Activated CD8-positive, alpha-beta memory T cell treated with anti-CD3 and anti-CD28 coated beads for 36 hours (primary cell): Measurements from ENCODE around the gene CTSK. TPM values are rescaled to one million over a fixed set of nuclear protein-coding genes. Genes with fewer than 3 reads are reported as not detected.
"Not testable (repeated sequence)": the region's sequence is repeated elsewhere in the genome, so short reads cannot be mapped to it uniquely, and the experiment has no call there.

ENCODE experiments used
- CTCF ChIA-PET: fragments of 350-600 bp; sonication (Branson Sonifier 250); formaldehyde crosslinking; loops from one replicate; lab custom pipeline; 2021; ENCODE audit warnings: antibody characterized with exemption; lab: Charles Lee
- POLR2A ChIA-PET: fragments of 350-600 bp; sonication (Branson Sonifier 250); formaldehyde crosslinking; loops from one replicate; lab custom pipeline; 2021; ENCODE audit warnings: antibody characterized with exemption; lab: Charles Lee
- total RNA-seq, 2 experiments: library from RNA; stranded (reverse); gene quantifications; one replicate each; pipeline ENCODE4 v1.2.3, GENCODE V29; 2021

CTSK gene
- 1 to 10 TPM; 1.9 to 2.2 TPM for total RNA-seq

- POLR2A ChIA-PET: no interaction called here
- CTCF ChIA-PET: no interaction called here
Observed at GRCh38 chr1:150808121-150808520, at the start of gene CTSK. Gene CTSK, minus strand, starts transcription at chr1:150808260. Its CDS starts 1,455 bp downstream, at chr1:150806805.

- POLR2A ChIA-PET, CTCF ChIA-PET: not testable (repeated sequence)
Observed at GRCh38 chr1:150852734-150853133, 44.7 kb upstream of the CTSK start.

- CTCF ChIA-PET, POLR2A ChIA-PET: not testable (repeated sequence)
Observed at GRCh38 chr1:150850801-150851362, 42.8 kb upstream of the CTSK start.

GRCh38 chr1:150846473-150847146 is 38.5 kb upstream of the CTSK start:
- CTCF ChIA-PET: interaction anchor here (1.1 kb wide), 1 partner anchor 11 kb away, joined by 3 read pairs; no protein-coding TSS in a partner anchor
- POLR2A ChIA-PET: no interaction called here

- ChIA-PET CTCF (no interaction called here), POLR2A (no interaction called here)
Observed at GRCh38 chr1:150843474-150843873, 35.4 kb upstream of the CTSK start.

GRCh38 chr1:150842964-150843363 is 34.9 kb upstream of the CTSK start:
- CTCF ChIA-PET: no interaction called here
- POLR2A ChIA-PET: no interaction called here

GRCh38 chr1:150842343-150842742 is 34.3 kb upstream of the CTSK start:
- POLR2A ChIA-PET: no interaction called here
- CTCF ChIA-PET: no interaction called here

- ChIA-PET CTCF (no interaction called here), POLR2A (no interaction called here)
Observed at GRCh38 chr1:150841626-150842025, 33.6 kb upstream of the CTSK start.

- CTCF ChIA-PET, POLR2A ChIA-PET: not testable (repeated sequence)
Observed at GRCh38 chr1:150840850-150841249, 32.8 kb upstream of the CTSK start.

GRCh38 chr1:150836129-150836773 is 28.2 kb upstream of the CTSK start:
- CTCF ChIA-PET: interaction anchor here (0.7 kb wide), 1 partner anchor 555 kb away, joined by 3 read pairs; no protein-coding TSS in a partner anchor
- POLR2A ChIA-PET: no interaction called here

- CTCF ChIA-PET, POLR2A ChIA-PET: not testable (repeated sequence)
Observed at GRCh38 chr1:150833961-150834360, 25.9 kb upstream of the CTSK start.

- ChIA-PET CTCF (no interaction called here), POLR2A (interaction anchor here (0.6 kb wide), 1 partner anchor 142 kb away, joined by 3 read pairs; the partner anchor contains the start of gene CERS2)
Observed at GRCh38 chr1:150832597-150832996, 24.5 kb upstream of the CTSK start.

GRCh38 chr1:150829751-150830150 is 21.7 kb upstream of the CTSK start:
- CTCF ChIA-PET: no interaction called here
- POLR2A ChIA-PET: no interaction called here

GRCh38 chr1:150826299-150826698 is 18.2 kb upstream of the CTSK start:
- ChIA-PET POLR2A (no interaction called here), CTCF (no interaction called here)

GRCh38 chr1:150820730-150821512 is 12.9 kb upstream of the CTSK start:
- ChIA-PET CTCF (interaction anchor here (0.5 kb wide), 1 partner anchor 260 kb away, joined by 3 read pairs; no protein-coding TSS in a partner anchor), POLR2A (interaction anchor here (0.7 to 1.5 kb wide), 2 partner anchors 171 to 191 kb away, joined by 4 to 7 read pairs; partner anchors contain the start of gene ENSA)

- POLR2A ChIA-PET: no interaction called here
- CTCF ChIA-PET: interaction anchor here (0.9 kb wide), 1 partner anchor 42 kb away, joined by 3 read pairs; no protein-coding TSS in a partner anchor
Observed at GRCh38 chr1:150815871-150816270, 7.8 kb upstream of the CTSK start.

GRCh38 chr1:150813028-150813707 is 5.1 kb upstream of the CTSK start:
- POLR2A ChIA-PET: no interaction called here

GRCh38 chr1:150810958-150811659 is 3.0 kb upstream of the CTSK start:
- ChIA-PET POLR2A (no interaction called here), CTCF (no interaction called here)

More at GRCh38 chr1:150813028-150813707, 5.1 kb upstream of the CTSK start:
- CTCF ChIA-PET: interaction anchor here (0.6 to 0.9 kb wide), 2 partner anchors 55 to 252 kb away, joined by 3 read pairs; no protein-coding TSS in a partner anchor
